Uterus (tissue), 2 donors: Measurements from ENCODE around the gene FBN2.

Source experiments
- POLR2A ChIP-seq, 2 donors: fragments of 450-650 bp; IDR thresholded peaks; one replicate each; pipeline ENCODE4 v1.6.1; 2016; ENCODE audit warnings: antibody characterized with exemption in 2 of 2, mild to moderate bottlenecking in 1 of 2, moderate library complexity in 1 of 2
- TF ChIP-seq, protein P1 (sequence below), 4 experiments: fragments of 200-600 bp in 2 of 4; fragments of 450-650 bp in 2 of 4; sonication (generic) in 2 of 4; IDR thresholded peaks; one replicate each; pipeline ENCODE4 v1.5.1; 2016 to 2019; ENCODE audit warnings: antibody characterized with exemption in 4 of 4, mild to moderate bottlenecking in 2 of 4, moderate library complexity in 1 of 4

- TF ChIP-seq, protein P1, sequence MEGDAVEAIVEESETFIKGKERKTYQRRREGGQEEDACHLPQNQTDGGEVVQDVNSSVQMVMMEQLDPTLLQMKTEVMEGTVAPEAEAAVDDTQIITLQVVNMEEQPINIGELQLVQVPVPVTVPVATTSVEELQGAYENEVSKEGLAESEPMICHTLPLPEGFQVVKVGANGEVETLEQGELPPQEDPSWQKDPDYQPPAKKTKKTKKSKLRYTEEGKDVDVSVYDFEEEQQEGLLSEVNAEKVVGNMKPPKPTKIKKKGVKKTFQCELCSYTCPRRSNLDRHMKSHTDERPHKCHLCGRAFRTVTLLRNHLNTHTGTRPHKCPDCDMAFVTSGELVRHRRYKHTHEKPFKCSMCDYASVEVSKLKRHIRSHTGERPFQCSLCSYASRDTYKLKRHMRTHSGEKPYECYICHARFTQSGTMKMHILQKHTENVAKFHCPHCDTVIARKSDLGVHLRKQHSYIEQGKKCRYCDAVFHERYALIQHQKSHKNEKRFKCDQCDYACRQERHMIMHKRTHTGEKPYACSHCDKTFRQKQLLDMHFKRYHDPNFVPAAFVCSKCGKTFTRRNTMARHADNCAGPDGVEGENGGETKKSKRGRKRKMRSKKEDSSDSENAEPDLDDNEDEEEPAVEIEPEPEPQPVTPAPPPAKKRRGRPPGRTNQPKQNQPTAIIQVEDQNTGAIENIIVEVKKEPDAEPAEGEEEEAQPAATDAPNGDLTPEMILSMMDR (IDR thresholded peaks at IDR 0.05): no peak
- TF ChIP-seq POLR2A (IDR thresholded peaks at IDR 0.05): no peak
Measured at GRCh38 chr5:128512894-128513293, 25.2 kb downstream of the FBN2 start.
